Measurements from ENCODE around the gene KDR.
A peak's percentile ranks its signal among the peaks of the same experiment; 100 is the strongest.

The KDR gene

GRCh38 chr4:55125087-55125721, at the start of gene KDR:
Gene KDR, minus strand, starts transcription at chr4:55125595. Its CDS starts 302 bp downstream, at chr4:55125293.
- FAIRE-seq (no peak), DNase-seq (ENCODE audit: low spot score) (no peak)

GRCh38 chr4:55173580-55173979, 48.2 kb upstream of the KDR start:
- FAIRE-seq (peak; percentile 93), DNase-seq (ENCODE audit: low spot score) (peak; percentile 84)

GRCh38 chr4:55172694-55173287, 47.4 kb upstream of the KDR start:
- peak; percentile 86 for FAIRE-seq
- peak; percentile 73 for DNase-seq (ENCODE audit: low spot score)

- no peak for FAIRE-seq
Measured at GRCh38 chr4:55170462-55170861, 45.1 kb upstream of the KDR start.

GRCh38 chr4:55169352-55169961, 44.1 kb upstream of the KDR start:
- DNase-seq (ENCODE audit: low spot score), result no peak
- no peak for FAIRE-seq

More at GRCh38 chr4:55170462-55170861, 45.1 kb upstream of the KDR start:
- DNase-seq (ENCODE audit: low spot score), result no peak

- DNase-seq (ENCODE audit: low spot score), result no peak
- FAIRE-seq, result no peak
Measured at GRCh38 chr4:55162396-55162795, 37.0 kb upstream of the KDR start.

GRCh38 chr4:55161739-55162138, 36.3 kb upstream of the KDR start:
- DNase-seq (ENCODE audit: low spot score) (no peak), FAIRE-seq (no peak)

- no peak for FAIRE-seq
- no peak for DNase-seq (ENCODE audit: low spot score)
Measured at GRCh38 chr4:55159851-55160250, 34.5 kb upstream of the KDR start.

- DNase-seq (ENCODE audit: low spot score) (no peak), FAIRE-seq (no peak)
Measured at GRCh38 chr4:55158957-55159356, 33.6 kb upstream of the KDR start.

- no peak for DNase-seq (ENCODE audit: low spot score)
- FAIRE-seq, result no peak
Measured at GRCh38 chr4:55157559-55158277, 32.3 kb upstream of the KDR start.

- DNase-seq (ENCODE audit: low spot score) (no peak), FAIRE-seq (no peak)
Measured at GRCh38 chr4:55154933-55155332, 29.5 kb upstream of the KDR start.

- no peak for FAIRE-seq
- no peak for DNase-seq (ENCODE audit: low spot score)
Measured at GRCh38 chr4:55154290-55154880, 29.0 kb upstream of the KDR start.

- FAIRE-seq (no peak), DNase-seq (ENCODE audit: low spot score) (no peak)
Measured at GRCh38 chr4:55143858-55144257, 18.5 kb upstream of the KDR start.

GRCh38 chr4:55138367-55138766, 13.0 kb upstream of the KDR start:
- DNase-seq (ENCODE audit: low spot score) (no peak), FAIRE-seq (no peak)

- FAIRE-seq (no peak), DNase-seq (ENCODE audit: low spot score) (no peak)
Measured at GRCh38 chr4:55136634-55137033, 11.2 kb upstream of the KDR start.

- no peak for FAIRE-seq
- DNase-seq (ENCODE audit: low spot score), result no peak
Measured at GRCh38 chr4:55133951-55134350, 8.6 kb upstream of the KDR start.

GRCh38 chr4:55132775-55133174, 7.4 kb upstream of the KDR start:
- FAIRE-seq (no peak), DNase-seq (ENCODE audit: low spot score) (no peak)

GRCh38 chr4:55127521-55127920, 2.1 kb upstream of the KDR start:
- FAIRE-seq, result no peak
- DNase-seq (ENCODE audit: low spot score), result no peak

- DNase-seq (ENCODE audit: low spot score) (no peak), FAIRE-seq (no peak)
Measured at GRCh38 chr4:55127053-55127452, 1.7 kb upstream of the KDR start.

GRCh38 chr4:55125763-55126541, 557 bp upstream of the KDR start:
- no peak for DNase-seq (ENCODE audit: low spot score)
- FAIRE-seq, result no peak

Measured in RCC 7860 (cell line).